Tibial nerve (tissue), 4 donors: ENCODE data around the gene MAN1A1. TPM values are rescaled to one million over a fixed set of nuclear protein-coding genes. Genes with fewer than 3 reads are reported as not detected.

ENCODE experiments used
- DNase-seq, 2 donors: peaks; one replicate each; pipeline ENCODE4 v3.0.0-alpha.2; 2019; ENCODE audit warnings: low spot score in 2 of 2
- H3K27ac ChIP-seq, 4 donors: fragments of 200-600 bp; sonication (generic) in 3 of 4; one replicate each; pipeline ENCODE4 v1.5.1; 2017 to 2019; ENCODE audit warnings: mild to moderate bottlenecking in 1 of 4
- H3K27me3 ChIP-seq, 2 donors: fragments of 200-600 bp; sonication (generic) in 1 of 2; one replicate each; pipeline versions ENCODE4 v1.5.1 to v1.6.0; 2017 to 2019
- H3K36me3 ChIP-seq, 3 donors: fragments of 200-600 bp; sonication (generic); one replicate each; pipeline ENCODE4 v1.5.1; 2018 to 2019
- H3K4me1 ChIP-seq, 4 donors: fragments of 200-600 bp; sonication (generic) in 3 of 4; one replicate each; pipeline ENCODE4 v1.5.1; 2017 to 2019
- H3K4me3 ChIP-seq, 4 donors: fragments of 200-600 bp; sonication (generic) in 3 of 4; one replicate each; pipeline ENCODE4 v1.5.1; 2017 to 2019; ENCODE audit warnings: mild to moderate bottlenecking in 1 of 4, moderate library complexity in 1 of 4
- H3K9me3 ChIP-seq, 4 donors: fragments of 200-600 bp; sonication (generic) in 3 of 4; one replicate each; pipeline ENCODE4 v1.5.1; 2017 to 2019
- CTCF ChIP-seq, 5 experiments: fragments of 200-600 bp in 3 of 5; fragments of 450-650 bp in 2 of 5; sonication (generic) in 3 of 5; IDR thresholded peaks; one replicate each; pipeline ENCODE4 v1.5.1; 2016 to 2019; ENCODE audit warnings: antibody characterized with exemption in 5 of 5, mild to moderate bottlenecking in 3 of 5, moderate library complexity in 2 of 5
- EP300 ChIP-seq, 2 donors: sonication (generic); formaldehyde crosslinking; IDR thresholded peaks; one replicate each; pipeline ENCODE4 v1.6.1; 2017; ENCODE audit warnings: antibody characterized with exemption in 2 of 2, mild to moderate bottlenecking in 1 of 2
- POLR2A ChIP-seq, 2 donors: fragments of 450-650 bp; IDR thresholded peaks; one replicate each; pipeline ENCODE4 v1.6.1; 2017; ENCODE audit warnings: antibody characterized with exemption in 2 of 2, mild to moderate bottlenecking in 2 of 2, moderate library complexity in 2 of 2
- WGBS, 2 donors: methylation state at CpG; one replicate each; pipeline ENCODE4 v1.1.5; 2018; 5-methylcytosine and 5-hydroxymethylcytosine counted together
- total RNA-seq, 4 donors: library from RNA; depleted of rRNA; stranded (reverse); fragments of >200 nt; gene quantifications; one replicate each; pipeline ENCODE4 v1.1.0, GENCODE V29; 2016

MAN1A1 gene
- total RNA-seq, 4 donors from 2014 or later = 118 to 287 (median 154) TPM

- no peak for DNase-seq
- H3K4me1 ChIP-seq = peaks cover 0 to 28% (median 0%) of the 10 kb centered on the region in 4 donors
- 92% methylated on average over 8 of the region's 8 CpGs for WGBS, 2 donors
- no peak overlapping the region for H3K4me3 ChIP-seq
- H3K27ac ChIP-seq = no peak overlapping the region
- no peaks in the 10 kb centered on the region for H3K36me3 ChIP-seq
- no peaks in the 10 kb centered on the region for H3K9me3 ChIP-seq
- TF ChIP-seq POLR2A (IDR thresholded peaks at IDR 0.05) = no peak
- no peak for TF ChIP-seq CTCF (IDR thresholded peaks at IDR 0.05)
- no peak for TF ChIP-seq EP300 (IDR thresholded peaks at IDR 0.05)
- H3K27me3 ChIP-seq = no peaks in the 10 kb centered on the region
Measured at GRCh38 chr6:119174879-119175817, 174.4 kb downstream of the MAN1A1 start.

- no peaks in the 10 kb centered on the region for H3K36me3 ChIP-seq
- H3K4me1 ChIP-seq = peaks cover 0 to 30% (median 0%) of the 10 kb centered on the region in 4 donors
- H3K27me3 ChIP-seq = no peaks in the 10 kb centered on the region
- WGBS, 2 donors = 57 to 61% methylated on average over 3 of the region's 3 CpGs
- H3K9me3 ChIP-seq = no peaks in the 10 kb centered on the region
- TF ChIP-seq CTCF (IDR thresholded peaks at IDR 0.05) (no peak), POLR2A (IDR thresholded peaks at IDR 0.05) (no peak), EP300 (IDR thresholded peaks at IDR 0.05) (no peak)
- DNase-seq = no peak
- H3K27ac ChIP-seq = no peak overlapping the region
- H3K4me3 ChIP-seq = no peak overlapping the region
Measured at GRCh38 chr6:119174085-119174445, 175.5 kb downstream of the MAN1A1 start.

- Histone ChIP-seq H3K27ac (no peak overlapping the region), H3K4me1 (peaks cover 0 to 30% (median 0%) of the 10 kb centered on the region in 4 donors)
- 57 to 64% methylated on average over 6 of the region's 6 CpGs for WGBS, 2 donors
Measured at GRCh38 chr6:119173249-119174084, 176.1 kb downstream of the MAN1A1 start.

GRCh38 chr6:119172824-119173223 is 176.7 kb downstream of the MAN1A1 start:
- no peaks in the 10 kb centered on the region for H3K36me3 ChIP-seq
- H3K4me3 ChIP-seq = no peak overlapping the region
- H3K4me1 ChIP-seq = peaks cover 0 to 30% (median 0%) of the 10 kb centered on the region in 4 donors
- H3K27ac ChIP-seq = no peak overlapping the region
- H3K27me3 ChIP-seq = no peaks in the 10 kb centered on the region
- no peaks in the 10 kb centered on the region for H3K9me3 ChIP-seq
- WGBS, 2 donors = 44 to 51% methylated on average over 2 of the region's 2 CpGs
- no peak for DNase-seq
- TF ChIP-seq POLR2A (IDR thresholded peaks at IDR 0.05) = no peak
- no peak for TF ChIP-seq CTCF (IDR thresholded peaks at IDR 0.05)
- TF ChIP-seq EP300 (IDR thresholded peaks at IDR 0.05) = no peak

More at GRCh38 chr6:119173249-119174084, 176.1 kb downstream of the MAN1A1 start:
- Histone ChIP-seq H3K36me3 (no peaks in the 10 kb centered on the region), H3K27me3 (no peaks in the 10 kb centered on the region), H3K4me3 (no peak overlapping the region), H3K9me3 (no peaks in the 10 kb centered on the region)
- DNase-seq = no peak
- TF ChIP-seq POLR2A (IDR thresholded peaks at IDR 0.05) (no peak), CTCF (IDR thresholded peaks at IDR 0.05) (no peak), EP300 (IDR thresholded peaks at IDR 0.05) (no peak)
